SK-N-SH (cell line): ENCODE data around the gene DPF3.

Experiments
- EZH2phosphoT487 ChIP-seq: fragments of 200-600 bp; sonication (generic); IDR thresholded peaks from 2 replicates; pipeline ENCODE4 v1.6.1; 2017; ENCODE audit warnings: low read depth, mixed run types, mild to moderate bottlenecking, antibody characterized with exemption, moderate library complexity, borderline replicate concordance
- JUND ChIP-seq: IDR thresholded peaks from 2 replicates; pipeline ENCODE4 v1.4.0; 2012
- POLR2AphosphoS5 ChIP-seq: IDR thresholded peaks from 2 replicates; pipeline ENCODE4 v1.6.1; 2012; ENCODE audit warnings: low read depth, low read length
- RCOR1 ChIP-seq: fragments of 150-350 bp; IDR thresholded peaks from 2 replicates; pipeline ENCODE4 v1.6.1; 2017; ENCODE audit warnings: antibody characterized with exemption, low read length
- SMC3 ChIP-seq: IDR thresholded peaks from 2 replicates; pipeline ENCODE4 v1.6.1; 2012; ENCODE audit warnings: low read depth, low read length, improper control_type of control experiment
- TAF1 ChIP-seq: IDR thresholded peaks from 2 replicates; pipeline ENCODE4 v1.6.1; 2012; ENCODE audit warnings: low read depth, mild to moderate bottlenecking, low read length, moderate library complexity, borderline replicate concordance
- TEAD4 ChIP-seq: IDR thresholded peaks from 2 replicates; pipeline ENCODE4 v1.4.0; 2012; ENCODE audit warnings: mild to moderate bottlenecking, borderline replicate concordance; ENCODE audit not compliant: insufficient read depth
- TF ChIP-seq, protein P1 (sequence below): fragments of 200-600 bp; sonication (generic); IDR thresholded peaks from 2 replicates; pipeline ENCODE4 v1.6.1; 2017; ENCODE audit warnings: antibody characterized with exemption, mild to moderate bottlenecking, moderate library complexity

DNA sequence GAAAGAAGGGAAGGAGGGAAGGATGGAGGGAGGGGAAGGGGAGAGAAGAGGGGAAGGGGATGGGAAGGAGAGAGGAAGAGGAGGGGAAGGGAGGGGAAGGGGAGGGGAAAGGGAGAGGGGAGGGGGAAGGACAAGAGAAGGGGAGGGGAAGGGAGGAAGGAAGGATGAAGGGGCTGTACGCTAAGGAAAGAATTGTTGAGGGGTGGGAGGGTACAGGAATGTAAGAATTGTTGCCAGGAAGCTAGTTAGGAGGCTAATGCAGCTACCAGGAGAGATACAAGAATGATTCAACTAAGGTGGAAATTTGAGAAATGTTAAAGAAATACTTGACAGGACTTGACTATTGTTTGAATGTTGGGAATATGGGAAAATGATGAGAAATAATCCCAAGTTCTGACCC is 261.2 kb downstream of the DPF3 start:
- TF ChIP-seq POLR2AphosphoS5, result no peak
- no peak for TF ChIP-seq JUND
- TF ChIP-seq, protein P1, sequence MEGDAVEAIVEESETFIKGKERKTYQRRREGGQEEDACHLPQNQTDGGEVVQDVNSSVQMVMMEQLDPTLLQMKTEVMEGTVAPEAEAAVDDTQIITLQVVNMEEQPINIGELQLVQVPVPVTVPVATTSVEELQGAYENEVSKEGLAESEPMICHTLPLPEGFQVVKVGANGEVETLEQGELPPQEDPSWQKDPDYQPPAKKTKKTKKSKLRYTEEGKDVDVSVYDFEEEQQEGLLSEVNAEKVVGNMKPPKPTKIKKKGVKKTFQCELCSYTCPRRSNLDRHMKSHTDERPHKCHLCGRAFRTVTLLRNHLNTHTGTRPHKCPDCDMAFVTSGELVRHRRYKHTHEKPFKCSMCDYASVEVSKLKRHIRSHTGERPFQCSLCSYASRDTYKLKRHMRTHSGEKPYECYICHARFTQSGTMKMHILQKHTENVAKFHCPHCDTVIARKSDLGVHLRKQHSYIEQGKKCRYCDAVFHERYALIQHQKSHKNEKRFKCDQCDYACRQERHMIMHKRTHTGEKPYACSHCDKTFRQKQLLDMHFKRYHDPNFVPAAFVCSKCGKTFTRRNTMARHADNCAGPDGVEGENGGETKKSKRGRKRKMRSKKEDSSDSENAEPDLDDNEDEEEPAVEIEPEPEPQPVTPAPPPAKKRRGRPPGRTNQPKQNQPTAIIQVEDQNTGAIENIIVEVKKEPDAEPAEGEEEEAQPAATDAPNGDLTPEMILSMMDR, result no peak
- TF ChIP-seq RCOR1, result no peak
- no peak for TF ChIP-seq TEAD4
- TF ChIP-seq EZH2phosphoT487, result no peak
- no peak for TF ChIP-seq TAF1
- TF ChIP-seq SMC3, result no peak
